Hematopoietic multipotent progenitor cell treated with erythropoietin and hydrocortisone succinate and interleukin-3 and kit ligand, for 15 days (in vitro differentiated cells): ENCODE results near the gene MYL6B.
"Not testable (repeated sequence)": the region's sequence is repeated elsewhere in the genome, so short reads cannot be mapped to it uniquely, and the experiment has no call there.

ENCODE experiments used
- DNase-seq: peaks from one replicate; pipeline ENCODE4 v3.0.0-alpha.2; 2015; ENCODE audit warnings: low spot score

The MYL6B gene

GRCh38 chr12:56152132-56152755 is at the start of gene MYL6B:
Gene MYL6B (plus strand): TSS chr12:56152587. CDS start chr12:56153919, 1,332 bp downstream.
- DNase-seq = peak; percentile 92

- DNase-seq = no peak
Measured at GRCh38 chr12:56102683-56103065, 49.7 kb upstream of the MYL6B start.

- DNase-seq = no peak
Measured at GRCh38 chr12:56103066-56103711, 49.2 kb upstream of the MYL6B start.

- no peak for DNase-seq
Measured at GRCh38 chr12:56103823-56104108, 48.6 kb upstream of the MYL6B start.

GRCh38 chr12:56104109-56104814 is 48.1 kb upstream of the MYL6B start, which contains the start of gene PA2G4:
Gene PA2G4 (plus strand): TSS chr12:56104559. CDS start chr12:56104738, 179 bp downstream.
- peak; percentile 94 for DNase-seq

- no peak for DNase-seq
Measured at GRCh38 chr12:56104815-56105608, 47.4 kb upstream of the MYL6B start.

- no peak for DNase-seq
Measured at GRCh38 chr12:56105609-56105902, 46.8 kb upstream of the MYL6B start.

GRCh38 chr12:56107242-56107641 is 45.1 kb upstream of the MYL6B start:
- DNase-seq = peak; percentile 53

- DNase-seq = no peak
Measured at GRCh38 chr12:56110571-56110970, 41.8 kb upstream of the MYL6B start.

- DNase-seq = no peak
Measured at GRCh38 chr12:56114084-56114483, 38.3 kb upstream of the MYL6B start.

- no peak for DNase-seq
Measured at GRCh38 chr12:56115329-56115728, 37.1 kb upstream of the MYL6B start.

GRCh38 chr12:56116267-56117081 is 35.9 kb upstream of the MYL6B start, which contains the start of gene RPL41:
Gene RPL41 (plus strand): TSS chr12:56116633.
- peak; percentile 97 for DNase-seq

- not testable (repeated sequence) for DNase-seq
Measured at GRCh38 chr12:56117082-56117706, 35.2 kb upstream of the MYL6B start.

GRCh38 chr12:56117778-56118687 is 34.4 kb upstream of the MYL6B start, which contains the start of gene ZC3H10:
Gene ZC3H10 (plus strand): TSS chr12:56118266. CDS start chr12:56120563, 2,297 bp downstream.
- peak; percentile 99 for DNase-seq

- no peak for DNase-seq
Measured at GRCh38 chr12:56118688-56119357, 33.6 kb upstream of the MYL6B start.

- DNase-seq = peak; percentile 85
Measured at GRCh38 chr12:56119361-56119796, 33.0 kb upstream of the MYL6B start.

- DNase-seq = no peak
Measured at GRCh38 chr12:56120158-56120846, 32.1 kb upstream of the MYL6B start.

- DNase-seq = no peak
Measured at GRCh38 chr12:56121204-56121870, 31.1 kb upstream of the MYL6B start.
